Neural cell (in vitro differentiated cells): ENCODE results near the gene C17orf100. TPM values are rescaled to one million over a fixed set of nuclear protein-coding genes. Genes with fewer than 3 reads are reported as not detected.

ENCODE experiments used
- H2AFZ ChIP-seq: fragments of 200-600, 300-800 bp; sonication (generic), shearing (Covaris generic); 2 replicates; pipeline ENCODE4 v1.6.0; 2014; ENCODE audit warnings: low read depth, mild to moderate bottlenecking, antibody characterized with exemption, low read length, moderate library complexity
- H3F3A ChIP-seq: fragments of 200-600 bp; shearing (Covaris generic); 2 replicates; pipeline ENCODE4 v1.6.1; 2016; ENCODE audit warnings: mild to moderate bottlenecking, moderate library complexity, mixed read lengths, antibody characterized with exemption, low read length; ENCODE audit not compliant: insufficient read depth, poor library complexity, severe bottlenecking
- H3K27ac ChIP-seq: fragments of 200-600, 300-800 bp; sonication (generic), shearing (Covaris generic); 2 replicates; pipeline ENCODE4 v1.5.1; 2014; ENCODE audit warnings: mild to moderate bottlenecking, low read length, moderate library complexity
- H3K27me3 ChIP-seq: fragments of 300-800, 200-600 bp; sonication (generic), shearing (Covaris generic); 2 replicates; pipeline ENCODE4 v1.6.0; 2014; ENCODE audit warnings: mild to moderate bottlenecking, low read depth, low read length, moderate library complexity; ENCODE audit not compliant: insufficient read depth
- H3K36me3 ChIP-seq: fragments of 300-800, 200-600 bp; sonication (generic), shearing (Covaris generic); 2 replicates; pipeline ENCODE4 v1.5.1; 2014; ENCODE audit warnings: mild to moderate bottlenecking, antibody characterized with exemption, low read length, moderate library complexity; ENCODE audit not compliant: insufficient read depth
- H3K4me2 ChIP-seq: fragments of 300-800, 200-600 bp; sonication (generic), shearing (Covaris generic); 2 replicates; pipeline ENCODE4 v1.6.0; 2014; ENCODE audit warnings: mild to moderate bottlenecking, low read length
- H3K4me3 ChIP-seq: fragments of 300-800, 200-600 bp; sonication (generic), shearing (Covaris generic); 2 replicates; pipeline ENCODE4 v1.5.1; 2014; ENCODE audit warnings: mild to moderate bottlenecking, low read length, moderate library complexity
- H3K79me2 ChIP-seq: fragments of 200-600 bp; shearing (Covaris generic); replicated peaks from 2 replicates; pipeline ENCODE4 v1.6.0; 2014; ENCODE audit warnings: mild to moderate bottlenecking, low read length, moderate library complexity; ENCODE audit not compliant: insufficient read depth
- H3K9ac ChIP-seq: fragments of 300-800, 200-600 bp; sonication (generic), shearing (Covaris generic); 2 replicates; pipeline ENCODE4 v1.6.1; 2016; ENCODE audit warnings: mild to moderate bottlenecking, low read length, mixed read lengths
- H3K9me2 ChIP-seq: fragments of 200-600 bp; shearing (Covaris generic); 2 replicates; pipeline ENCODE4 v1.6.1; 2016; ENCODE audit warnings: mild to moderate bottlenecking, low read length, mixed read lengths; ENCODE audit not compliant: insufficient read depth
- H3K9me3 ChIP-seq: fragments of 200-600, 300-800 bp; sonication (generic), shearing (Covaris generic); 2 replicates; pipeline ENCODE4 v1.6.1; 2016; ENCODE audit warnings: mild to moderate bottlenecking, mixed run types, low read length, moderate library complexity, mixed read lengths
- H4K20me1 ChIP-seq: fragments of 200-600 bp; shearing (Covaris generic); 2 replicates; pipeline ENCODE4 v1.6.1; 2016; ENCODE audit warnings: mild to moderate bottlenecking, mixed run types; ENCODE audit not compliant: insufficient read depth
- CTCF ChIP-seq: fragments of 450-650 bp; IDR thresholded peaks from 2 replicates; pipeline ENCODE4 v1.5.1; 2014; ENCODE audit warnings: antibody characterized with exemption, mild to moderate bottlenecking, moderate library complexity; ENCODE audit not compliant: poor library complexity, severe bottlenecking
- EP300 ChIP-seq: fragments of 450-650 bp; conservative IDR thresholded peaks from 2 replicates; pipeline ENCODE4 v1.6.1; 2014; ENCODE audit warnings: antibody characterized with exemption, mild to moderate bottlenecking, moderate library complexity; ENCODE audit not compliant: poor library complexity, severe bottlenecking
- EZH2 ChIP-seq: fragments of 200-600, 300-800 bp; shearing (Covaris generic), sonication (generic); IDR thresholded peaks from 2 replicates; pipeline ENCODE4 v1.6.1; 2014; ENCODE audit warnings: antibody characterized with exemption, low read length, borderline replicate concordance, mild to moderate bottlenecking; ENCODE audit not compliant: insufficient read depth, poor library complexity, severe bottlenecking
- MXI1 ChIP-seq: fragments of 450-650 bp; conservative IDR thresholded peaks from 2 replicates; pipeline ENCODE4 v1.6.1; 2014; ENCODE audit warnings: antibody characterized with exemption, mild to moderate bottlenecking; ENCODE audit not compliant: poor library complexity, severe bottlenecking
- POLR2AphosphoS5 ChIP-seq: IDR thresholded peaks from 2 replicates; pipeline ENCODE4 v1.6.1; 2012
- RAD21 ChIP-seq: fragments of 450-650 bp; conservative IDR thresholded peaks from 2 replicates; pipeline ENCODE4 v1.6.1; 2014; ENCODE audit warnings: antibody characterized with exemption, mild to moderate bottlenecking, moderate library complexity
- REST ChIP-seq: IDR thresholded peaks from 2 replicates; pipeline ENCODE4 v1.6.1; 2012; ENCODE audit warnings: borderline replicate concordance
- SMC3 ChIP-seq: fragments of 450-650 bp; conservative IDR thresholded peaks from 2 replicates; pipeline ENCODE4 v1.6.1; 2014; ENCODE audit warnings: antibody characterized with exemption, mild to moderate bottlenecking, moderate library complexity; ENCODE audit not compliant: poor library complexity
- TAF1 ChIP-seq: IDR thresholded peaks from 2 replicates; pipeline ENCODE4 v1.6.1; 2012; ENCODE audit warnings: low read depth
- polyA plus RNA-seq: library from polyadenylated mRNA; depleted of rRNA; stranded (reverse); fragments of >200 nt; gene quantifications from 2 replicates; pipeline ENCODE4 v1.2.3, GENCODE V29; 2014

C17orf100 gene
- polyA plus RNA-seq, 1 donor from 2014 or later = 10.3 TPM

- H3K9me3 ChIP-seq = no peaks in the 10 kb centered on the region
- no peaks in the 10 kb centered on the region for H3F3A ChIP-seq
- H3K27ac ChIP-seq = no peak overlapping the region
- H3K4me3 ChIP-seq = no peak overlapping the region
- no peaks in the 10 kb centered on the region for H3K9me2 ChIP-seq
- no peaks in the 10 kb centered on the region for H3K36me3 ChIP-seq
- H4K20me1 ChIP-seq = no peaks in the 10 kb centered on the region
- no peaks in the 10 kb centered on the region for H3K79me2 ChIP-seq
- no peak overlapping the region for H2AFZ ChIP-seq
- no peak overlapping the region for H3K9ac ChIP-seq
- no peaks in the 10 kb centered on the region for H3K27me3 ChIP-seq
- TF ChIP-seq POLR2AphosphoS5 = no peak
- TF ChIP-seq RAD21 = no peak
- TF ChIP-seq MXI1 = no peak
- TF ChIP-seq SMC3 = no peak
- no peak for TF ChIP-seq CTCF
- no peak for TF ChIP-seq EZH2
- TF ChIP-seq REST = no peak
- TF ChIP-seq EP300 = no peak
- no peak for TF ChIP-seq TAF1
- H3K4me2 ChIP-seq = no peak overlapping the region
These were observed 30.8 kb downstream of the C17orf100 start for GRCh38 chr17:6682339-6682738.

GRCh38 chr17:6683081-6683684 is 31.6 kb downstream of the C17orf100 start:
- H3K79me2 ChIP-seq = no peaks in the 10 kb centered on the region
- no peaks in the 10 kb centered on the region for H4K20me1 ChIP-seq
- no peak overlapping the region for H3K4me2 ChIP-seq
- no peak overlapping the region for H2AFZ ChIP-seq
- no peak overlapping the region for H3K27ac ChIP-seq
- no peak overlapping the region for H3K9ac ChIP-seq
- no peaks in the 10 kb centered on the region for H3K9me3 ChIP-seq
- H3F3A ChIP-seq = no peaks in the 10 kb centered on the region
- TF ChIP-seq MXI1 = no peak
- no peaks in the 10 kb centered on the region for H3K27me3 ChIP-seq
- no peak overlapping the region for H3K4me3 ChIP-seq
- no peaks in the 10 kb centered on the region for H3K9me2 ChIP-seq
- no peaks in the 10 kb centered on the region for H3K36me3 ChIP-seq
